ENCODE measurements around the gene OAF.

OAF gene

DNA sequence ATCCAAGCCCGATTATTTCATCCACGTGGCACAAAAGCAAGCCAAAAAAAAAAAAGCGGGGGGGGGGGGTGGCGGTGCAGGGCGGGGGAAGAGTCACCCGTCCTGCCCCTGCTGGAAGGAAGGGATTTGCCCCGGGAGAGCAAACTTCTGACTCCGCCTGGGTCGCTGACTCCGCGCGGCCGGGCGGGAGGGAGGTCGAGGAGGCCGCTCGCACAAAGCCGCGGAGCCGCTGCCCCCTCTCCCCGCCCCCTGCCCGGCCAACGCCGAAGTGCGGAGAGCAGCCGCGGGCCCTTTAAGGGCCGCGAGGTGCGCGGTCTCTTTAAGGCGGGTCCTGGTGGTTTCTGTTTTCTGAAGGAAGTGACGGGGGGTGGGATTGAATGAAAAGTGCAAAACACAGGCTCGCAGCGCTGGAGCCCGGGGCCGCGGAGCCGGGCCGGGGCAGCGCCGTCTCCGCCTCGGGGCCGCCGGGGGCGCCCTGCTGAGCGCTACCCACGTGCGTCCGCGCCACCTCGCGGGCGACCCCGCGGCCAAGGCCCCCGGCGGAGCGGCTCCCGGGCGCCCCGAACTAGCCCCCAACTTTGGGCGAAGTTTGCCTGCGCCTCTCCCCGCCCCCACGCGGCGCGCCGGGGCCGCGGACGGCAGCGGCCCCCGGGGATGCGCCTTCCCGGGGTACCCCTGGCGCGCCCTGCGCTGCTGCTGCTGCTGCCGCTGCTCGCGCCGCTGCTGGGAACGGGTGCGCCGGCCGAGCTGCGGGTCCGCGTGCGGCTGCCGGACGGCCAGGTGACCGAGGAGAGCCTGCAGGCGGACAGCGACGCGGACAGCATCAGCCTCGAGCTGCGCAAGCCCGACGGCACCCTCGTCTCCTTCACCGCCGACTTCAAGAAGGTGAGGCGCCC lies at the start of gene OAF:
Gene OAF, plus strand, starts transcription at position 407 of the 896 bp plus-strand sequence. Its CDS starts 248 bp downstream, at position 655.
- in situ Hi-C loops (cut with HindIII; ENCODE audit: low sequenced_read_pairs), result no loop called here
- peak within 1 kb of the TSS; percentile 58 for H3K4me3 ChIP-seq (ENCODE audit: low read depth, low read length)
- peak; percentile 37 for DNase-seq (ENCODE audit: low read depth)
- TF ChIP-seq, protein P1, sequence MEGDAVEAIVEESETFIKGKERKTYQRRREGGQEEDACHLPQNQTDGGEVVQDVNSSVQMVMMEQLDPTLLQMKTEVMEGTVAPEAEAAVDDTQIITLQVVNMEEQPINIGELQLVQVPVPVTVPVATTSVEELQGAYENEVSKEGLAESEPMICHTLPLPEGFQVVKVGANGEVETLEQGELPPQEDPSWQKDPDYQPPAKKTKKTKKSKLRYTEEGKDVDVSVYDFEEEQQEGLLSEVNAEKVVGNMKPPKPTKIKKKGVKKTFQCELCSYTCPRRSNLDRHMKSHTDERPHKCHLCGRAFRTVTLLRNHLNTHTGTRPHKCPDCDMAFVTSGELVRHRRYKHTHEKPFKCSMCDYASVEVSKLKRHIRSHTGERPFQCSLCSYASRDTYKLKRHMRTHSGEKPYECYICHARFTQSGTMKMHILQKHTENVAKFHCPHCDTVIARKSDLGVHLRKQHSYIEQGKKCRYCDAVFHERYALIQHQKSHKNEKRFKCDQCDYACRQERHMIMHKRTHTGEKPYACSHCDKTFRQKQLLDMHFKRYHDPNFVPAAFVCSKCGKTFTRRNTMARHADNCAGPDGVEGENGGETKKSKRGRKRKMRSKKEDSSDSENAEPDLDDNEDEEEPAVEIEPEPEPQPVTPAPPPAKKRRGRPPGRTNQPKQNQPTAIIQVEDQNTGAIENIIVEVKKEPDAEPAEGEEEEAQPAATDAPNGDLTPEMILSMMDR (IDR thresholded peaks at IDR 0.05; ENCODE audit: low read depth, low read length, missing control alignments), result peak; percentile 6

DNA sequence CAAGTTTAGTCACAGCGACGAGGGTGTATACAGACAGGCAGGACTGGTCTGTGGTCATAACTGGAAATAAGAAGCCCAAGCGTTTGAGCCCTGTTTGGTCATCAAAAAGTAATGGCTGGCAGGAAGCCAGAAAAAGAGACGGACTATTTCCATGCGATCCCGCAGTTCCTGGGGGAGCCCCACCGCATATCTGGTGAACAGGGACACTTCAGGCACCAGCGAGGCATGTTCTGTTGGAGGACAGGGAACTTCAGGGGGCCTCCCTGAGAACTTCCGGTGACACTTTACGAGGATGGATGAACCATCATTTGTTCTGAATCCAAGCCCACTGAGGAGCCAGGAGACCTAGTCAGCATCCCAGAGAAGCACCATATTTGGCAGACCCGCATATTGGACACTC lies 43.2 kb upstream of the OAF start:
- TF ChIP-seq, protein P1 (IDR thresholded peaks at IDR 0.05; ENCODE audit: low read depth, low read length, missing control alignments), result no peak
- no peak overlapping the region for H3K4me3 ChIP-seq (ENCODE audit: low read depth, low read length)
- DNase-seq (ENCODE audit: low read depth), result no peak
- in situ Hi-C loops (cut with HindIII; ENCODE audit: low sequenced_read_pairs), result no loop called here

DNA sequence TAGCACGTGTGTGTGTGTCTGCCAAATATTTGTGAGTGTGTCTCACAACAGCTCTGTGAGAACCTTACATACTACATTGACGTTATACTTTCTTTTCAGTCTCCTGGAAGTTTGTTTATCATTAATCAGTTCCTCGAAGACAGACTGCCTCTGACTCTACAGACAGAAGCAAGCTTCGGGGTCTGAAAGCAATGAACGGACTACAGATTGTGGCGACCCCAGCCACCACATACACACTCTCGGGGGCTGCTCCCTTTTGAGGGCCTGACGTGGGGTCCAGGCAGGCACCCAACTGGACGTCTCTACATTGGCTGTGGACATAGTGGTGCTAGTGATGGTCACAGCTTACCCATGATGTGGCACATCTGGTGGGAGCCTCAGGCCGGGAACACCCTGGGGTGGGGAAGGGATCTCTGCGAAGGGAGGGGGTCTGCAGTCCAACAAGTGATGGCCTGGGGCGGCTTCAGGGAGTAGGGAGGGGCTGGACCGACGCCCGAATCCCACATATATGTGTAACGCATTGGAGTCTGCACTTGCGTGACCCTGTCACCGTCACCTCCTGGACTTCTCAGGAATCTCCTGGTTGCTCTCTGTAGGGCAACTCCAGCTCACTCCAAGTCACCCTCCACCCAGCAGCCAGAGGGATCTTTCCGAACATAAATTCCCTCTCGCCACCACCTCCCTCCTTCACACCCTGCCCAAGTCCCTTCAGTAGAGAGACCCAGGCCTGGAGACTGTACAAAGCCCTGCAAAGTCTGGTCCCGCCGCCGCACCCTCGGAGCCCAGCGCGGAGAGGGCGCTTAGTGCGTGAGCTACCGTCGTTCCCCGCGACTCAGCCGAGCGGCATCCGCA lies 42.5 kb upstream of the OAF start:
- H3K4me3 ChIP-seq (ENCODE audit: low read depth, low read length), result peak overlapping the region; percentile 37
- in situ Hi-C loops (cut with HindIII; ENCODE audit: low sequenced_read_pairs), result no loop called here
- TF ChIP-seq, protein P1 (IDR thresholded peaks at IDR 0.05; ENCODE audit: low read depth, low read length, missing control alignments), result no peak
- DNase-seq (ENCODE audit: low read depth), result no peak

DNA sequence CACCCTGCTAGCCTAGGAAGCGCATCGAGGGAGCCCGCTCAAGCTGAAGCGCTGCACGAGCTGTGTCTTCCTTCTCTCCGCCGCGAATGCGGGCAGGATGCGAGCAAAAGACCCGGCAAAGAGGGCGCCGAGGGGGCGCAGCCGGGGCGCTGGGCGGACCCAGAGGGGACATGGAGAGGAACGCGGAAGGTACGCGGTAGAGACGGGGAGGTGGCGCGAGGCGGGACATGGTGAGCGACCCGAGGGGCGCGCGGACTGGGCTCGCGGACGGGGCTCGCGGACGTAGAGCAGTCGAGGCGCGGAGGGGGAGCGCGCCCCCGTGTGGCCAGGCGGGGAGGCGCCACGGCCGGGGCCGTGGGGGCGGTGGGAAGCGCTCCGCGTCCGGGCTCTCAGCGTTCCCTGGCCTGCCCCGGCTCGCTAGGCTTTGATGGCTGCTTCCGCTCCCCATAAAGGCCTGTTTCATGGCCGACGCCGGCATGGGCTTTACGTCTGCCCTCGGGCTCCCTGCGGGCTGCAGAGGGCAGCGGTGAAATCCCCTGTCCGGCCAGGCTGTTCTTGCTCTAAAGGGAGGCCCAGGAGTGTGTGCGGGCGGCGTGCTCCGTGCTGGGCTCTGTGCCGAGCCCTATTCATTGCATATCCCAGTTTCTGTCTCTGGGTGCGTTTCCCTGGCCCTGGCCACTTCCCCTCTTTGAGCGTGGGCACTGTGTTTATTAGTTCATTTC lies 41.7 kb upstream of the OAF start:
- in situ Hi-C loops (cut with HindIII; ENCODE audit: low sequenced_read_pairs), result no loop called here
- peak overlapping the region; percentile 37 for H3K4me3 ChIP-seq (ENCODE audit: low read depth, low read length)
- no peak for DNase-seq (ENCODE audit: low read depth)
- TF ChIP-seq, protein P1 (IDR thresholded peaks at IDR 0.05; ENCODE audit: low read depth, low read length, missing control alignments), result peak; percentile 73

DNA sequence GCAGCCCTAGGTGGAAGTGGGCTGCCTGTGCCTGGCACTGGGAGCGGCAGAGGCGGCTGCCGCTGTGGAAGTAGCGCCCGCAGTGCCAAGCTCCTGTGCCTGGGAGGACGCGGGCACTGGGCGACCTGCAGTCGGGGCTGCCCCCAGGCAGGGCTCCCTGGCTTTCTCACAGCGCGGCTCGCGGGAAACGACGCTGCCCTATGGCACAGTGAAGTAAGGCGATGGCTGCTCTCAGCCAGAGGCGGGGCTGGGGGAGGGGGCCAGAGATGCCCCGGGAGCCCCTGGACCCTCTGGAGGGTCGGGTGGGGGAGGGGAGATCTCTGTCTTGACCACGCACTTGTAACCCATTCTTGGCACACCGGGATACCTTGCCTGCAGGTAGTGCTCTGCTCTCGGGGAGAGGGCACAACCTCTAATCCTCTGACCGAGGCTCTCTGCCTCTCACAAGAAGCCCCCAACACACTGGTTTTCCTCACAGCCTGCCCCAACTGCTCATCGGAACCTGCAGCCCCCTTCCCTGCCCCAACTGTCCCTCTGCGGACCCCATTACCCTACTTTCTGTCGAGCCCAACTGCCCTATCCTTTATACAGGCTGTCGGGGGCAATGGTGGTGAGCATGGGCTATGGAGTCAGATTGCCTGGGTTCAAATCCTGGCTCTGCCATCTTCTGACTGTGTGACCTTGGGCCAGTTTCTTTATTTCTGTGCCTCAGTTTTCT lies 40.7 kb upstream of the OAF start:
- DNase-seq (ENCODE audit: low read depth), result no peak
- no peak overlapping the region for H3K4me3 ChIP-seq (ENCODE audit: low read depth, low read length)
- TF ChIP-seq, protein P1 (IDR thresholded peaks at IDR 0.05; ENCODE audit: low read depth, low read length, missing control alignments), result no peak

More for the DNA sequence above, 40.7 kb upstream of the OAF start:
- in situ Hi-C loops (cut with HindIII; ENCODE audit: low sequenced_read_pairs), result no loop called here

Measured in astrocyte of the cerebellum (primary cell).